ACC112 (cell line): ENCODE results near the gene HELT.
"Not testable (repeated sequence)": the region's sequence is repeated elsewhere in the genome, so short reads cannot be mapped to it uniquely, and the experiment has no call there.

Experiments used
- H2AFZ ChIP-seq: fragments of 200-600 bp; sonication (generic); one replicate; pipeline ENCODE4 v1.6.0; 2017; ENCODE audit warnings: antibody characterized with exemption, low read length; ENCODE audit not compliant: unreplicated experiment
- H3K27ac ChIP-seq: fragments of 200-600 bp; sonication (generic); 2 replicates; pipeline ENCODE4 v1.5.1; 2014; ENCODE audit warnings: low read depth, mild to moderate bottlenecking, antibody characterized with exemption, low read length, moderate library complexity
- H3K27me3 ChIP-seq: fragments of 200-600 bp; sonication (generic); 2 replicates; pipeline ENCODE4 v1.6.1; 2014; ENCODE audit warnings: mild to moderate bottlenecking, antibody characterized with exemption, low read length, moderate library complexity, mixed read lengths; ENCODE audit not compliant: insufficient read depth
- H3K36me3 ChIP-seq: fragments of 200-600 bp; sonication (generic); 2 replicates; pipeline ENCODE4 v1.6.1; 2016; ENCODE audit warnings: mild to moderate bottlenecking, antibody characterized with exemption, low read length, moderate library complexity, mixed read lengths; ENCODE audit not compliant: insufficient read depth
- H3K4me1 ChIP-seq: fragments of 200-600 bp; sonication (generic); one replicate; pipeline ENCODE4 v1.6.1; 2016; ENCODE audit warnings: low read length, mixed read lengths; ENCODE audit not compliant: insufficient read depth, unreplicated experiment, control insufficient read depth
- H3K4me3 ChIP-seq: fragments of 200-600 bp; sonication (generic); 2 replicates; pipeline ENCODE4 v1.5.1; 2014; ENCODE audit warnings: mild to moderate bottlenecking, low read depth, low read length
- H3K79me2 ChIP-seq: fragments of 200-600 bp; sonication (generic); one replicate; pipeline ENCODE4 v1.6.0; 2016; ENCODE audit warnings: low read length; ENCODE audit not compliant: control insufficient read depth, unreplicated experiment, insufficient read depth

The HELT gene

GRCh38 chr4:185036842-185037241 is 18.6 kb downstream of the HELT start:
- Histone ChIP-seq H3K36me3 (no peaks in the 10 kb centered on the region), H3K79me2 (no peaks in the 10 kb centered on the region), H3K4me1 (no peaks in the 10 kb centered on the region), H3K27ac (no peak overlapping the region), H2AFZ (no peak overlapping the region), H3K4me3 (no peak overlapping the region), H3K27me3 (peaks cover 25% of the 10 kb centered on the region)

- H3K79me2 ChIP-seq, result no peaks in the 10 kb centered on the region
- H3K36me3 ChIP-seq, result no peaks in the 10 kb centered on the region
- no peaks in the 10 kb centered on the region for H3K4me1 ChIP-seq
- peak overlapping the region; percentile 55 for H3K4me3 ChIP-seq
- H3K27me3 ChIP-seq, result peaks cover 23% of the 10 kb centered on the region
- H2AFZ ChIP-seq, result peak overlapping the region; percentile 79
- H3K27ac ChIP-seq, result no peak overlapping the region
Observed at GRCh38 chr4:185039508-185040273, 21.4 kb downstream of the HELT start.

GRCh38 chr4:185040523-185040922 is 22.2 kb downstream of the HELT start:
- Histone ChIP-seq H2AFZ (no peak overlapping the region), H3K27ac (no peak overlapping the region), H3K79me2 (no peaks in the 10 kb centered on the region), H3K36me3 (no peaks in the 10 kb centered on the region), H3K27me3 (peaks cover 32% of the 10 kb centered on the region), H3K4me1 (no peaks in the 10 kb centered on the region), H3K4me3 (no peak overlapping the region)

GRCh38 chr4:185050286-185050685 is 32.0 kb downstream of the HELT start:
- peaks cover 76% of the 10 kb centered on the region for H3K27me3 ChIP-seq
- H3K27ac ChIP-seq, H3K79me2 ChIP-seq, H2AFZ ChIP-seq, H3K36me3 ChIP-seq, H3K4me1 ChIP-seq, H3K4me3 ChIP-seq: not testable (repeated sequence)

DNA sequence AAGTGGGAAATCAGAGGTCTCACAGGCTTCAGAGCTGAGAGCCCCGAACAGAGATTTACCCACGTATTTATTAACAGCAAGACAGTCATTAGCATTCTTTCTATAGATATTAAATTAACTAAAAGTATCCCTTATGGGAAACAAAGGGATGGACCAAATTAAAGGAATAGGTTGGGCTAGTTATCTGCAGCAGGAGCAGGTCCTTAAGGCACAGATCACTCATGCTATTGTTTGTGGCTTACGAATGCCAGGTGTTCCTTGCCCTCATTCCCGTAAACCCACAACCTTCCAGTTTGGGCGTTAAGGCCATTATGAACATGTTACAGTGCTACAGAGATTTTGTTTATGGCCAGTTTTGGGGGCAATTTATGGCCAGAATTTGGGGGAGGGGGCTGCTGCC is 33.0 kb downstream of the HELT start:
- H3K4me1 ChIP-seq, H3K36me3 ChIP-seq, H3K4me3 ChIP-seq, H3K27ac ChIP-seq, H2AFZ ChIP-seq, H3K79me2 ChIP-seq: not testable (repeated sequence)
- H3K27me3 ChIP-seq, result peaks cover 76% of the 10 kb centered on the region

GRCh38 chr4:185053746-185054145 is 35.5 kb downstream of the HELT start:
- Histone ChIP-seq H3K27me3 (peaks cover 76% of the 10 kb centered on the region), H3K27ac (no peak overlapping the region), H2AFZ (no peak overlapping the region), H3K4me3 (no peak overlapping the region), H3K36me3 (no peaks in the 10 kb centered on the region), H3K4me1 (no peaks in the 10 kb centered on the region), H3K79me2 (no peaks in the 10 kb centered on the region)

GRCh38 chr4:185054272-185054671 is 36.0 kb downstream of the HELT start:
- H3K4me1 ChIP-seq, result no peaks in the 10 kb centered on the region
- H3K79me2 ChIP-seq, result no peaks in the 10 kb centered on the region
- H3K36me3 ChIP-seq, result no peaks in the 10 kb centered on the region
- H3K27ac ChIP-seq, result no peak overlapping the region
- H3K4me3 ChIP-seq, result no peak overlapping the region
- peaks cover 76% of the 10 kb centered on the region for H3K27me3 ChIP-seq
- H2AFZ ChIP-seq, result no peak overlapping the region

- H3K27me3 ChIP-seq, result peaks cover 77% of the 10 kb centered on the region
- H3K4me1 ChIP-seq, result no peaks in the 10 kb centered on the region
- no peak overlapping the region for H2AFZ ChIP-seq
- H3K4me3 ChIP-seq, result no peak overlapping the region
- H3K36me3 ChIP-seq, result no peaks in the 10 kb centered on the region
- no peak overlapping the region for H3K27ac ChIP-seq
- no peaks in the 10 kb centered on the region for H3K79me2 ChIP-seq
Observed at GRCh38 chr4:185054886-185055285, 36.6 kb downstream of the HELT start.

- no peak overlapping the region for H3K27ac ChIP-seq
- peaks cover 56% of the 10 kb centered on the region for H3K27me3 ChIP-seq
- H3K36me3 ChIP-seq, result no peaks in the 10 kb centered on the region
- no peak overlapping the region for H2AFZ ChIP-seq
- no peaks in the 10 kb centered on the region for H3K79me2 ChIP-seq
- H3K4me3 ChIP-seq, result no peak overlapping the region
- no peaks in the 10 kb centered on the region for H3K4me1 ChIP-seq
Observed at GRCh38 chr4:185061610-185062009, 43.3 kb downstream of the HELT start.

DNA sequence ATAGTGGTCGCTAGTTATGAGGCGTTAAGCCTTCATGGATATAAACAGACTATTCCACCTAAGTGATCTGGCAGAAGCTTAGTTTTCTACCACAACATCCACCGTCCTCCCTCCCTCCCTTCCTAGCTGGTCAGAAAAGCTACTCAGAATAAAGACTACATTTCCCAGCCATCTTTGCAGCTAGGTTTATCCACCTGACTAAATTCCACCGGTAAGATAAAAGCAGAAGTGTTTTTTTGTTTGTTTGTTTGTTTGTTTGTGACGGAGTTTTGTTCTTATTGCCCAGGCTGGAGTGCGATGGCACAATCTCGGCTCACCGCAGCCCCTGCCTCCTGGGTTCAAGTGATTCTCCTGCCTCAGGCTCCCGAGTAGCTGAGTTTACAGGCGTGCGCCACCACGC is 44.3 kb downstream of the HELT start:
- no peak overlapping the region for H3K27ac ChIP-seq

DNA sequence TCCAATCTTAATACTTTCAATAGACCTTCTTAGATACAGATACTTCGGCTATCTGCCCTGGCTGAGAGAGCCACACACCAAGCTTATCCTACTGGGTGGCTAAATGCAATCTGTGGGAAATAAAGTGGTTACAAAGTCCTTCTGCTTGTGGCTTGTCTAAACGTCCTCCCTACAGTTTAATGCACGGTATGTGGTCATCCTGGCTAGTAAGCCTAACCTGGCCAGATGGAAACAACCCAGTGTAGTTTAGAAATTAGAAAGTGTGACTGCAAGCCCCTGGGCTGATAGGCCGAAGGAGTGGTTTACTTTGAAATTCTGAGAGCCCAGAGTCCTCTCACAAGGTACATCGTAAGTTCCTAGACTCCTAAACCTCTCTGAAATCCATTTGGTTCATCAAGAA is 47.9 kb downstream of the HELT start:
- Histone ChIP-seq H3K27ac (no peak overlapping the region), H2AFZ (no peak overlapping the region), H3K36me3 (no peaks in the 10 kb centered on the region), H3K4me3 (no peak overlapping the region), H3K27me3 (peaks cover 46% of the 10 kb centered on the region), H3K4me1 (peaks cover 2% of the 10 kb centered on the region), H3K79me2 (no peaks in the 10 kb centered on the region)

More for the DNA sequence above, 44.3 kb downstream of the HELT start:
- Histone ChIP-seq H3K27me3 (peaks cover 50% of the 10 kb centered on the region), H3K36me3 (no peaks in the 10 kb centered on the region), H3K4me1 (no peaks in the 10 kb centered on the region), H2AFZ (no peak overlapping the region), H3K4me3 (no peak overlapping the region), H3K79me2 (no peaks in the 10 kb centered on the region)
